Suprapubic skin (tissue), 3 donors: Measurements from ENCODE around the gene OR5H6.

Experiments used
- CTCF ChIP-seq, 2 donors: fragments of 200-600 bp in 1 of 2; fragments of 450-650 bp in 1 of 2; sonication (generic) in 1 of 2; IDR thresholded peaks; one replicate each; pipeline ENCODE4 v1.5.1; 2016 to 2019; ENCODE audit warnings: antibody characterized with exemption in 2 of 2, mild to moderate bottlenecking in 1 of 2, moderate library complexity in 1 of 2
- EP300 ChIP-seq: sonication (generic); formaldehyde crosslinking; IDR thresholded peaks from one replicate; pipeline ENCODE4 v1.6.1; 2017; ENCODE audit warnings: antibody characterized with exemption
- POLR2A ChIP-seq, 2 donors: fragments of 450-650 bp; IDR thresholded peaks; one replicate each; pipeline ENCODE4 v1.6.1; 2017; ENCODE audit warnings: antibody characterized with exemption in 2 of 2, mild to moderate bottlenecking in 2 of 2, moderate library complexity in 2 of 2

- TF ChIP-seq POLR2A (IDR thresholded peaks at IDR 0.05) (no peak), CTCF (IDR thresholded peaks at IDR 0.05) (no peak), EP300 (no peak)
Measured at GRCh38 chr3:98262046-98262445, 2.0 kb upstream of the OR5H6 start.
